ENCODE measurements around the gene TMEM233.
A peak's percentile ranks its signal among the peaks of the same experiment; 100 is the strongest.

Gene TMEM233

GRCh38 chr12:119676573-119676972, 83.0 kb downstream of the TMEM233 start:
- 0 out of 2 replicates have a peak, but pooled peaks have one; percentile 10 for TF ChIP-seq CTCF (conservative IDR thresholded peaks at IDR 0.05)
- no peak overlapping the region for H3K27ac ChIP-seq

GRCh38 chr12:119678459-119678858, 84.9 kb downstream of the TMEM233 start:
- TF ChIP-seq CTCF (conservative IDR thresholded peaks at IDR 0.05) = no peak
- no peak overlapping the region for H3K27ac ChIP-seq

- TF ChIP-seq CTCF (conservative IDR thresholded peaks at IDR 0.05) = no peak
- H3K27ac ChIP-seq = no peak overlapping the region
Measured at GRCh38 chr12:119679081-119679480, 85.5 kb downstream of the TMEM233 start.

GRCh38 chr12:119679490-119679889, 85.9 kb downstream of the TMEM233 start:
- no peak for TF ChIP-seq CTCF (conservative IDR thresholded peaks at IDR 0.05)

GRCh38 chr12:119681111-119681510, 87.5 kb downstream of the TMEM233 start:
- no peak for TF ChIP-seq CTCF (conservative IDR thresholded peaks at IDR 0.05)
- peak overlapping the region; percentile 11; the same call in 1 of the 2 replicates for H3K27ac ChIP-seq

More at GRCh38 chr12:119679490-119679889, 85.9 kb downstream of the TMEM233 start:
- H3K27ac ChIP-seq = no peak overlapping the region

GRCh38 chr12:119681728-119682638, 88.4 kb downstream of the TMEM233 start:
- 0 out of 2 replicates have a peak overlapping the region, but pooled peaks have one; percentile 11 for H3K27ac ChIP-seq
- no peak for TF ChIP-seq CTCF (conservative IDR thresholded peaks at IDR 0.05)

- no peak for TF ChIP-seq CTCF (conservative IDR thresholded peaks at IDR 0.05)
- H3K27ac ChIP-seq = no peak overlapping the region
Measured at GRCh38 chr12:119682639-119683252, 89.2 kb downstream of the TMEM233 start.

Measured in VCaP (cell line).